Measurements from ENCODE around the gene VWA5A. TPM values are rescaled to one million over a fixed set of nuclear protein-coding genes. Genes with fewer than 3 reads are reported as not detected.
A peak's percentile ranks its signal among the peaks of the same experiment; 100 is the strongest.

Gene VWA5A
- total and polyA plus RNA-seq, 9 of the 15 experiments (the other 6 are each of a cell fraction or from before 2014, with no cell fraction given), result 4.6 to 19.7 (median 6.9) TPM

- TF ChIP-seq RREB1 (CRISPR knock-in tag; IDR thresholded peaks at IDR 0.05) (no peak), ELF4 (CRISPR knock-in tag; IDR thresholded peaks at IDR 0.05) (no peak), TRIM24 (IDR thresholded peaks at IDR 0.05) (peak; percentile 38 to 74; a peak in 2 of 4 replicates), RBM22 (IDR thresholded peaks at IDR 0.05; ENCODE audit: low read depth, low read length, poor library complexity, severe bottlenecking) (no peak), ZBTB12 (CRISPR knock-in tag; IDR thresholded peaks at IDR 0.05) (no peak), KDM1A (IDR thresholded peaks at IDR 0.05) (peak; percentile 65 to 79), HLTF (IDR thresholded peaks at IDR 0.05) (no peak), MTF1 (CRISPR knock-in tag; IDR thresholded peaks at IDR 0.05; ENCODE audit: borderline replicate concordance) (no peak), ZNF280A (IDR thresholded peaks at IDR 0.05; ENCODE audit: low read depth, partially characterized antibody) (no peak), USF1 (CRISPR knock-in tag; IDR thresholded peaks at IDR 0.05) (no peak), OTX1 (CRISPR knock-in tag; IDR thresholded peaks at IDR 0.05) (no peak)
Observed at GRCh38 chr11:124150684-124151083, 35.4 kb downstream of the VWA5A start (continued).

All from K562 (cell line).